ENCODE measurements around the gene PFN1. TPM values are rescaled to one million over a fixed set of nuclear protein-coding genes. Genes with fewer than 3 reads are reported as not detected.

The PFN1 gene
- total and polyA plus RNA-seq, 3 donors from 2014 or later: 244 to 349 (median 257) TPM

GRCh38 chr17:4898927-4899326 lies 49.4 kb downstream of the PFN1 start:
- Histone ChIP-seq H3K27ac (no peak overlapping the region), H3K4me1 (peaks cover 8% of the 10 kb centered on the region), H3K36me3 (ENCODE audit: low read depth, missing control alignments) (no peaks in the 10 kb centered on the region), H3K27me3 (no peaks in the 10 kb centered on the region), H3K9me3 (no peaks in the 10 kb centered on the region), H3K4me3 (peak overlapping the region; percentile 32 to 36)
- WGBS, 2 donors: 20 to 38% methylated on average over 7 to 34 of the region's 34 CpGs
- intact Hi-C loops (cut with DNase I; ENCODE audit: low total_unique reads): loop anchor here (10.0 kb wide), 1 partner anchor 194 kb away; the partner anchor contains the start of gene PELP1
- DNase-seq: no peak
- TF ChIP-seq CTCF (IDR thresholded peaks at IDR 0.05) (no peak), POLR2A (IDR thresholded peaks at IDR 0.05) (no peak)

GRCh38 chr17:4898351-4898750 lies 50.0 kb downstream of the PFN1 start:
- intact Hi-C loops (cut with DNase I; ENCODE audit: low total_unique reads): loop anchor here (10.0 kb wide), 1 partner anchor 194 kb away; the partner anchor contains the start of gene PELP1
- no peak overlapping the region for H3K27ac ChIP-seq
- H3K27me3 ChIP-seq: no peaks in the 10 kb centered on the region
- H3K4me3 ChIP-seq: no peak overlapping the region
- DNase-seq: no peak
- 44 to 52% methylated on average over 8 of the region's 8 CpGs for WGBS, 2 donors
- no peaks in the 10 kb centered on the region for H3K36me3 ChIP-seq (ENCODE audit: low read depth, missing control alignments)
- H3K4me1 ChIP-seq: peaks cover 8% of the 10 kb centered on the region
- TF ChIP-seq CTCF (IDR thresholded peaks at IDR 0.05) (no peak), POLR2A (IDR thresholded peaks at IDR 0.05) (no peak)
- no peaks in the 10 kb centered on the region for H3K9me3 ChIP-seq

GRCh38 chr17:4897785-4898184 lies 50.5 kb downstream of the PFN1 start:
- no peaks in the 10 kb centered on the region for H3K36me3 ChIP-seq (ENCODE audit: low read depth, missing control alignments)
- no peak for TF ChIP-seq POLR2A (IDR thresholded peaks at IDR 0.05)
- no peak for TF ChIP-seq CTCF (IDR thresholded peaks at IDR 0.05)
- H3K27me3 ChIP-seq: no peaks in the 10 kb centered on the region
- no peak overlapping the region for H3K4me3 ChIP-seq
- DNase-seq: no peak
- no peaks in the 10 kb centered on the region for H3K9me3 ChIP-seq
- no peak overlapping the region for H3K27ac ChIP-seq
- H3K4me1 ChIP-seq: peaks cover 8% of the 10 kb centered on the region
- WGBS, 2 donors: 69 to 83% methylated on average over 5 of the region's 5 CpGs
- intact Hi-C loops (cut with DNase I; ENCODE audit: low total_unique reads): loop anchor here (10.0 kb wide), 1 partner anchor 193 kb away; the partner anchor contains the start of gene PELP1

GRCh38 chr17:4897198-4897687 lies 51.1 kb downstream of the PFN1 start:
- Histone ChIP-seq H3K4me1 (peaks cover 5% of the 10 kb centered on the region), H3K36me3 (ENCODE audit: low read depth, missing control alignments) (no peaks in the 10 kb centered on the region), H3K9me3 (no peaks in the 10 kb centered on the region), H3K27me3 (no peaks in the 10 kb centered on the region), H3K4me3 (no peak overlapping the region), H3K27ac (no peak overlapping the region)
- intact Hi-C loops (cut with DNase I; ENCODE audit: low total_unique reads): loop anchor here (10.0 kb wide), 1 partner anchor 192 kb away; the partner anchor contains the start of gene PELP1
- WGBS, 2 donors: 74 to 75% methylated on average over 10 of the region's 10 CpGs
- no peak for DNase-seq
- TF ChIP-seq POLR2A (IDR thresholded peaks at IDR 0.05) (no peak), CTCF (IDR thresholded peaks at IDR 0.05) (no peak)

Data from testis (tissue), 3 donors.